Body of pancreas (tissue), 4 donors: ENCODE data around the gene LDLRAD3.

Experiments
- CTCF ChIP-seq, 7 experiments: fragments of 450-650 bp in 4 of 7; fragments of 200-600 bp in 3 of 7; sonication (generic) in 3 of 7; IDR thresholded peaks; one replicate each; pipeline ENCODE4 v1.5.1; 2016 to 2019; ENCODE audit warnings: antibody characterized with exemption in 7 of 7
- POLR2A ChIP-seq, 3 donors: fragments of 450-650 bp; IDR thresholded peaks; one replicate each; pipeline ENCODE4 v1.6.1; 2016; ENCODE audit warnings: antibody characterized with exemption in 3 of 3, mild to moderate bottlenecking in 2 of 3

- TF ChIP-seq POLR2A (IDR thresholded peaks at IDR 0.05) = no peak
- TF ChIP-seq CTCF (IDR thresholded peaks at IDR 0.05) = no peak
Observed at GRCh38 chr11:36022882-36023281, 79.0 kb downstream of the LDLRAD3 start.
